ENCODE results near the gene PTPRM. TPM values are rescaled to one million over a fixed set of nuclear protein-coding genes. Genes with fewer than 3 reads are reported as not detected.
A peak's percentile ranks its signal among the peaks of the same experiment; 100 is the strongest.

PTPRM gene
- total RNA-seq, 1 experiment from 2014 or later: 42.3 TPM

GRCh38 chr18:8341481-8342230, 774.5 kb downstream of the PTPRM start:
- Mint-ChIP-seq H3K36me3 (ENCODE audit: insufficient read depth, unreplicated experiment) (peaks cover 4% of the 10 kb centered on the region), H3K9me3 (ENCODE audit: low read depth, unreplicated experiment) (no peaks in the 10 kb centered on the region), H3K27me3 (ENCODE audit: unreplicated experiment) (no peaks in the 10 kb centered on the region), H3K4me3 (ENCODE audit: low read depth, unreplicated experiment) (peak overlapping the region; percentile 58), H3K4me1 (ENCODE audit: low read depth, unreplicated experiment) (peaks cover 26% of the 10 kb centered on the region), H3K27ac (ENCODE audit: unreplicated experiment) (peak overlapping the region; percentile 96)
- intact Hi-C loops (cut with micrococcal nuclease; ENCODE audit: unreplicated experiment): no loop called here
- CTCF ChIA-PET: interaction anchor here (0.6 to 1.5 kb wide), 7 partner anchors 12 to 1038 kb away, joined by 3 to 8 read pairs (median 3); no protein-coding TSS in a partner anchor
- peak; percentile 63 for DNase-seq
- TF ChIP-seq CTCF (IDR thresholded peaks at IDR 0.05; ENCODE audit: unreplicated experiment): no peak
- BruUV-seq (replicated peaks): no TSS peak

- intact Hi-C loops (cut with micrococcal nuclease; ENCODE audit: unreplicated experiment): no loop called here
These were observed 781.1 kb downstream of the PTPRM start for GRCh38 chr18:8348051-8348720.

GRCh38 chr18:8349608-8350323, 782.6 kb downstream of the PTPRM start:
- Mint-ChIP-seq H3K4me3 (ENCODE audit: low read depth, unreplicated experiment) (no peak overlapping the region), H3K36me3 (ENCODE audit: insufficient read depth, unreplicated experiment) (no peaks in the 10 kb centered on the region), H3K27ac (ENCODE audit: unreplicated experiment) (no peak overlapping the region), H3K9me3 (ENCODE audit: low read depth, unreplicated experiment) (no peaks in the 10 kb centered on the region), H3K4me1 (ENCODE audit: low read depth, unreplicated experiment) (no peaks in the 10 kb centered on the region), H3K27me3 (ENCODE audit: unreplicated experiment) (no peaks in the 10 kb centered on the region)
- intact Hi-C loops (cut with micrococcal nuclease; ENCODE audit: unreplicated experiment): no loop called here
- BruUV-seq (replicated peaks): no TSS peak
- no peak for TF ChIP-seq CTCF (IDR thresholded peaks at IDR 0.05; ENCODE audit: unreplicated experiment)
- CTCF ChIA-PET: no interaction called here
- DNase-seq: no peak

More at GRCh38 chr18:8348051-8348720, 781.1 kb downstream of the PTPRM start:
- Mint-ChIP-seq H3K27me3 (ENCODE audit: unreplicated experiment) (no peaks in the 10 kb centered on the region), H3K27ac (ENCODE audit: unreplicated experiment) (no peak overlapping the region), H3K4me1 (ENCODE audit: low read depth, unreplicated experiment) (no peaks in the 10 kb centered on the region), H3K4me3 (ENCODE audit: low read depth, unreplicated experiment) (no peak overlapping the region), H3K9me3 (ENCODE audit: low read depth, unreplicated experiment) (no peaks in the 10 kb centered on the region), H3K36me3 (ENCODE audit: insufficient read depth, unreplicated experiment) (no peaks in the 10 kb centered on the region)
- DNase-seq: no peak
- no peak for TF ChIP-seq CTCF (IDR thresholded peaks at IDR 0.05; ENCODE audit: unreplicated experiment)
- CTCF ChIA-PET: no interaction called here
- no TSS peak for BruUV-seq (replicated peaks)

GRCh38 chr18:8350628-8351027, 783.5 kb downstream of the PTPRM start:
- CTCF ChIA-PET: no interaction called here
- intact Hi-C loops (cut with micrococcal nuclease; ENCODE audit: unreplicated experiment): no loop called here
- Mint-ChIP-seq H3K36me3 (ENCODE audit: insufficient read depth, unreplicated experiment) (no peaks in the 10 kb centered on the region), H3K27ac (ENCODE audit: unreplicated experiment) (no peak overlapping the region), H3K9me3 (ENCODE audit: low read depth, unreplicated experiment) (no peaks in the 10 kb centered on the region), H3K4me1 (ENCODE audit: low read depth, unreplicated experiment) (no peaks in the 10 kb centered on the region), H3K27me3 (ENCODE audit: unreplicated experiment) (no peaks in the 10 kb centered on the region), H3K4me3 (ENCODE audit: low read depth, unreplicated experiment) (no peak overlapping the region)
- no peak for TF ChIP-seq CTCF (IDR thresholded peaks at IDR 0.05; ENCODE audit: unreplicated experiment)
- no TSS peak for BruUV-seq (replicated peaks)
- DNase-seq: no peak

All from Calu3 (cell line).